Fibroblast of villous mesenchyme (primary cell): ENCODE results near the gene CAMKK1. TPM values are rescaled to one million over a fixed set of nuclear protein-coding genes. Genes with fewer than 3 reads are reported as not detected.

ENCODE experiments used
- DNase-seq: peaks from one replicate; pipeline ENCODE4 v3.0.0-alpha.2; 2010; ENCODE audit warnings: low read depth
- H3K4me3 ChIP-seq: 2 replicates; pipeline ENCODE4 v1.5.1; 2011; ENCODE audit warnings: low read depth, mild to moderate bottlenecking, low read length
- CTCF ChIP-seq: IDR thresholded peaks from 2 replicates; pipeline ENCODE4 v1.5.1; 2012; ENCODE audit warnings: low read depth, mild to moderate bottlenecking, low read length; ENCODE audit not compliant: insufficient read depth
- total RNA-seq: library from RNA; depleted of rRNA; stranded (reverse); fragments of >200 nt; gene quantifications from 2 replicates; pipeline ENCODE4 v1.2.3, GENCODE V29; 2012

The CAMKK1 gene
- total RNA-seq, 1 donor: 2.2 TPM

DNA sequence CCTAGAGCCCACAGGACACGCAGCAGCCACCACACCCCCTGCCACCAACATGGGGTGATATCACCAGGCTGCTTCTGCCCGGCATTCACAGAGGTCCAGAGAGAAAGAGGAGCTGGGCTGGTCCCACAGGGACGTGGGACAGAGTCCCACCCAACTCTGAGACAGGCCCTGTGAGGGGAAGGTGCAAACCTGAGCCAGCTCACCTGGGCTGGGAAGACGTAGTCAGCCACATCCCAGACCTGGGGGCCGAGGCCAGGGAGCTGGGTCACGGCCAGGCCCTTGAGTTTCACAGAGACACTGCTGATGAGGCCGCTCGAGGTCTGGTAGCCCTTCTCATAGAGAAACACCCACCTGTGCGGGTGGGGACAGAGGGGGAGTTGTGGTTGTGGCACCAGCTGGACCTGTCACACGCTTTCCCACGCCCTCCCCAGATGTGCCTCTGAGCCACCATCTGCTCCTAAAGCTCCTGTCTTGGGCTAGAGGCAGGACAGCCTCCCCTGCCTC, 12.2 kb upstream of the CAMKK1 start:
- no peak overlapping the region for H3K4me3 ChIP-seq
- no peak for DNase-seq
- no peak for TF ChIP-seq CTCF

DNA sequence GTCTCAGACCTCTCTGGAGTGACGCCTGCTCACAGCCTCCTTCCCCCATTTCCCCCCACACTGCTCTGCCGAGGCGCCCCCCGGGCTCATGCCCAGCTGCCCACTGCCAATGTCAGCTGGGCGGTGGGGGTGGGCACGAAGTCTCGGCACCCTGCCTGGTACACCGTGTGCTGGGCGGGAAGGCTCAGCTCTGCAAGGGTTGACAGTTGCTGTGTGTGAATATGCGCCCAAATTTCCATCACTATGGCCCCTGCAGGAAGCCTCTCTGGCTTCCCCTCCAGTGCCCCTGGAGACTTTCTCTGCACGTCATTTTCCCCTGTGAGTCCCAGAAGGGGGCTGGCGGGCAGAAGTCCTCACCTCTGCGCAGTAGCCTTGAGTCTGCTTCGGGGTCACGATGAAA, 11.6 kb upstream of the CAMKK1 start:
- no peak overlapping the region for H3K4me3 ChIP-seq
- DNase-seq: no peak
- TF ChIP-seq CTCF: no peak

DNA sequence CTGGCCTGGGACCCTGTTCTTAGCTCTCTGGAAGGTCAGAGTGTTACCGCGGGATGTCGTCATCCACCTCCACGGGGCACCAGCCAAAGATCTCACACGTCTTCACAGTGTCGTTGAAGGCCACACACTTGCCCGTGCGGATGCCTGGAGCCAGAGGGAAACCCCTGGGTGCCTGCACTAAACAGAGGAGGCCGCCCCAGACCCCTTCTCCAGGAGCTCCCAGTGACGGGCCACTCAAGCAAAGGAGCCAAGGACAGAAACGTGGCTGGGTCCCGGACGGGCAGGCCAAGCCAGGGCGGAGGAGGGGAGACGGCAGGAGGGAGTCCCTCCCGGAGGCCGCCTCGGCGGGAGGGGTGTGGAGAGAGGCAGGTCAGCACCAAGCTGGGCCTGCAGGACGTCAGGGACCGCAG, 11.0 kb upstream of the CAMKK1 start:
- no peak for DNase-seq
- no peak for TF ChIP-seq CTCF
- no peak overlapping the region for H3K4me3 ChIP-seq

- no peak for DNase-seq
- H3K4me3 ChIP-seq: no peak overlapping the region
- TF ChIP-seq CTCF: no peak
These were observed 10.4 kb upstream of the CAMKK1 start for GRCh38 chr17:3903051-3903825.

GRCh38 chr17:3900646-3901045, 7.8 kb upstream of the CAMKK1 start:
- no peak overlapping the region for H3K4me3 ChIP-seq
- no peak for TF ChIP-seq CTCF
- no peak for DNase-seq

DNA sequence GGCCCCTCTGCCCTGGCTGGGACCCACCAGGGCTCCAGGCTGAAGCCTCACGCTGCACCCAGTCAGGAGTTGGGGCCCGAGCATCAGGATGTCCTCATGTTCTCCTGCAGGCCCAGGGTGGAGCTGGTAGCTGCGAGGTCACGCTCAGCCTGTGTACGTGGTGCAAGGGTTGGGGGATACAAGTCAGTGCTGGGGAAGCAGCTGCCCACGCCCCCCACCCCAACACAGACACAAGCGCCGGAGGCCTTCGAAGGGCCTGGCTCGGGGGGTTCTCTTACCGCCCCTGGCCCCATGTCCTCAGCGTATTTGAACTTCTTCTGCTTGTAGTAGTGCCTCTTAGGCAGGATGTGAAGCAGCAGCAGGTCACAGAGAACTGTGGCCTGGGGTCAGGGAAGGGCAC, 4.9 kb upstream of the CAMKK1 start:
- H3K4me3 ChIP-seq: no peak overlapping the region
- DNase-seq: no peak
- no peak for TF ChIP-seq CTCF

GRCh38 chr17:3896968-3897235, 4.0 kb upstream of the CAMKK1 start:
- no peak overlapping the region for H3K4me3 ChIP-seq
- no peak for TF ChIP-seq CTCF
- DNase-seq: no peak
